Astrocyte of the cerebellum (primary cell): Measurements from ENCODE around the gene IFT80.

Source experiments
- DNase-seq: peaks from one replicate; pipeline ENCODE4 v3.0.0-alpha.2; 2011; ENCODE audit warnings: low read depth
- H3K4me3 ChIP-seq: 2 replicates; pipeline ENCODE4 v1.5.1; 2011; ENCODE audit warnings: mild to moderate bottlenecking, low read depth, low read length, moderate library complexity
- CTCF ChIP-seq: IDR thresholded peaks from 2 replicates; pipeline ENCODE4 v1.5.1; 2012; ENCODE audit warnings: low read length, low read depth, moderate library complexity, mild to moderate bottlenecking; ENCODE audit errors: missing control alignments
- in situ Hi-C: cut with HindIII; loops from 2 replicates; pipeline ENCODE4 v1.10.0; 2017; ENCODE audit warnings: low sequenced_read_pairs

The IFT80 gene

GRCh38 chr3:160393346-160394008, 5.5 kb downstream of the IFT80 start:
- no peak overlapping the region for H3K4me3 ChIP-seq
- TF ChIP-seq CTCF: no peak
- no peak for DNase-seq
- in situ Hi-C loops: no loop called here

GRCh38 chr3:160392798-160393197, 6.2 kb downstream of the IFT80 start:
- in situ Hi-C loops: no loop called here
- DNase-seq: no peak
- TF ChIP-seq CTCF: no peak
- no peak overlapping the region for H3K4me3 ChIP-seq

- H3K4me3 ChIP-seq: no peak overlapping the region
- in situ Hi-C loops: no loop called here
- TF ChIP-seq CTCF: no peak
- no peak for DNase-seq
Observed at GRCh38 chr3:160390565-160391138, 8.4 kb downstream of the IFT80 start.

GRCh38 chr3:160384639-160385318, 14.2 kb downstream of the IFT80 start:
- no peak for DNase-seq
- H3K4me3 ChIP-seq: no peak overlapping the region
- in situ Hi-C loops: no loop called here
- no peak for TF ChIP-seq CTCF

- no peak for TF ChIP-seq CTCF
- in situ Hi-C loops: no loop called here
- H3K4me3 ChIP-seq: no peak overlapping the region
- DNase-seq: no peak
Observed at GRCh38 chr3:160381470-160381869, 17.6 kb downstream of the IFT80 start.

- no peak overlapping the region for H3K4me3 ChIP-seq
- in situ Hi-C loops: no loop called here
- no peak for TF ChIP-seq CTCF
- no peak for DNase-seq
Observed at GRCh38 chr3:160379628-160380214, 19.3 kb downstream of the IFT80 start.
